GF-D8 (cell line): ENCODE results near the gene SH3RF3.
"Not testable (repeated sequence)": the region's sequence is repeated elsewhere in the genome, so short reads cannot be mapped to it uniquely, and the experiment has no call there.

Source experiments
- DNase-seq: peaks from one replicate; lab custom pipeline; 2025; lab: John Stamatoyannopoulos, UW

The SH3RF3 gene

DNA sequence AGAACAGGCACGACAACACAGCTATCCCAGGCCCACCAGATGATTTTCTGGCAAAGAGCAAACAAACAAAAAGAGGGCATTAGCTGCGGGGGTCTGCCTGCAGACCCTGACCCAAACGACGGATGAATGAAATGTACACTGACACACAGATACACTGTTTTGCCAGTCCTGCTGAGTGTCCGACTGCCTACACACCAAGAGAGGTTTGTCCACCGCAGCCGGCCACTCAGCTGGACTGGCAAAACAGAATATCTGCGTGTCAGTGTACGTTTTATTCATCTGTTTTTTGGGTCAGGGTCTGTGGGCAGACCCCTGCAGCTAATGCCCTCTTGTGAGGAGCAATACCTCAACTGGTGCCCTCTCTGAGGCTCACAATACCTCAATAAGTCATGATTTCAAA is 10.7 kb upstream of the SH3RF3 start:
- no peak for DNase-seq

DNA sequence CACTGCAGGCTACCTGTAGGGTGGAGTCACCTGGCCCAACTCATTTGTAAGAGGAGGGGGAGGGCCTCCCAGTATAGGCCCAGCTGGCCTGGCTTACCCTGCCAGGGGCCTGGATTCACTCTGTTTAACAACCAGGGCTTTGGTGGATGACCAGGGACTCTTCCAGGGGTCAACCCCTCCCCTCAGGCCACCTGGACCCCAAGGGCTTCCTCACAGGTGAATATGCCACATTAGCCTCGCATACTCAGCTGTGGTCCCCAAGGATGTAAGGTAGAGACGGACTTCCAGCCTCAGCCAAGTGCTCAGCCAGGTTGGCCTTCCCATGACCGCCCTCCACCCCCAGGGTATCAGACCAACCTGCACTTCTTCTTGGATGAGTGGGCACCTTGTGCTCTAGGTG is 8.8 kb upstream of the SH3RF3 start:
- DNase-seq = no peak

DNA sequence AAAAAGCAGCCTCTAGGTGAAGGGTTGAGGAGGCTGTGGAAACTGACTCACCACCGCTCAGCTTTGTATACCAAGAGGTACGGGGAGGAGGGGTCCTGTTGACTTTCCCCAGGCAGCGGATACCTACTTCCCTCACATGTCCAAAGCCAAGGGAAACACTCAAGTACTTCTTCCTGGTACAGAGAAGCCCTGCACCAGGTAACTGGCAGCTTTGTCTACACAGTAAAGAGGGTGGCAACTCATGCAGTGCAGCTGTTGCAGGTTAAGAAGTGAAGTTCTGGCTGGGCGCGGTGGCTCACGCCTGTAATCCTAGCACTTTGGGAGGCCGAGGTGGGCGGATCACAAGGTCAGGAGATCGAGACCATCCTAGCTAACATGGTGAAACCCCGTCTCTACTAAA is 8.3 kb upstream of the SH3RF3 start:
- DNase-seq = not testable (repeated sequence)

DNA sequence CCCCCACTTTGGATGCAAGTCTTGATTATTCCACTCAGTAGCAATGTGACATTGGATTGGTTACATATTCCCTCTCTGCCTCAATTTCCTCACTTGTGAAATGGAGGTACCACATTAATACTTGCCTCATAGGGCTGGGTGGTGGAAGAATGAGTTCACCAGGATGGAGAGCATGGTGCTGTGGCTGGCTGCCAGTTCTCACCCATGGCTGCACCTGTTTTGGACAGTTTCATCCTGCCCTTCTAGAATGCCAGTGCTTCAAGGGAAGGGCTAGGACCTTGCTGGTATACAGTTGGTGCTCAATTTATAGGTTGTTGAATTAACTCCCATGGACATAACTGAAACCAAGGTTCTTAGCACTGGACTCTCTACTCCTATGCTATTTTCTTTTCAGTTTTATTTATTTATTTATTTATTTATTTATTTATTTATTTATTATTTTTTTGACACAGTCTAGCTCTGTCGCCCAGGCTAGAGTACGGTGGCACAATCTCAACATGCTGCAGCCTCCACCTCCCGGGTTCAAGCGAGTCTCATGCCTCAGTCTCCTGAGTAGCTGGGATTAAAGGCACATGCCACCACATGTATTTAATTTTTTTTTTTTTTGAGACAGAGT is 5.3 kb upstream of the SH3RF3 start:
- DNase-seq = no peak

DNA sequence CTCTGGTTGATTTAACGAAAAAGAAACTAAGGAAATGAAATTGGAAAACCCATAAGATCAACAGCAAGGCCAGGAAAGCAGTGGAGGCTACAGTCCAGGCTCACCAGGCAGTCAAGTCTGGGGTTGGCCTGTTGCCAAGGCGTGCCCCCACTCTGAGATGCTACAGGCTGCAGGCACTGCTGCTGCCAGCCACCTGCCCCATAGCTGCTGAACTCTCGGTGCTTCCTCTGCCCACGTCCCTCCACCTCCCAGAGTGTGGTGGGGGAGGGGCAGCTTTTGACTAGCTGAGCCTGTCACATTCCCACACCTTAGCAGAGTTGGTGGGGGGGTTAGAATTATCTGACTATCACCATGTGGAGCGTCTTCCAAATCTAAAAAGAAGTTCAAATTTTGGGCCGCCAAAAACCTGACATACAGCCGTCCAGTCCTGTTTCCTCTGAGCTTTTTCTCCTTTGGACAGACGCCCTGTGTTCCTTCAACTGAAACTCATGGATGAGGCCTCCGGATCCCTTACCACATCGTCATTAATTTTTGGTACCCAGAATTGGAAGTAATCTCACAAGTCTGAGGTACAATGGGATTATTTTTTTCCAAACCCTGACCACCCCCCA is 3.9 kb upstream of the SH3RF3 start:
- no peak for DNase-seq

DNA sequence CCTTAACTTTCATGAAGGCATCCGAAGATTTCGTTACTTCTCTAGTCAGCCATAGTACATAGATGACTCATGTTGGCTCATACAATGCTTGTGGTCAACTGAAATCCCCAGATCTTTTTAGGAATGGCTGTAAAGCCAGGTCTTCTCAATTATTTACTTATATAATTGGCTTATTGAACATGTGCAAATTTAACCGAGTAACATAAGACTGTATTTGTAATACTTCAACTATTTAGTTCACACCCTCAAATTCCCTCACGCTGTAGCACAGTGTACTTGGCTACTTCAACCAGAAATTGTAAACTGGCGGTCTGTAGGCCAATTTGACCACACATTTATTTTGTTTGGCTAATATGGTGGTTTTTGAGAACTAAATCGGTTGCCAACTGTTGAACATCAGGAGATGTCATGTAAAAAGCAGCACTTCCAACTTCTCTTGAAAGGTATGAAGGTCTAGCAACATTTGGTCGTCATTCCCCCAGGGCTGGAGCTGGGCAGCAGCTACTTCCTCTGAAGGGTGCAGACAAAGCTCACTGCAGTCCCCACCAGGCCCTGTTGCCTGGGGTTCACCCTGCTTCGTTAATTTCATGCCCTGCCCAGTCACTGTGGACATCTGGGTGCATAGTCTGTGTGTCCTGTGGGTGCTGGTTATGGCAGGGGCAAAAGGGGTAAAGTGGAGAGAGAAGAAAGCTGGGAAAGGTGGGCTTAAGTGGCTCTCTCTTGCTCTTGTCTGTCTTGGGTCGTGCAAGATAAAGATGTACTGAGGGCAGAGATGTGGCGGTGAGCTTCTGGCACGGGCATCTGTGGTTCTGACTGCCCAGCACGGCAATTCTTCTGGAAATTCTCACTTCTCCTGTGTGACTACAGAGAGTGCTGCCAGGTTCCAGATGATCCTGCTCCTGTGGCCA is 3.2 kb upstream of the SH3RF3 start:
- DNase-seq = no peak

DNA sequence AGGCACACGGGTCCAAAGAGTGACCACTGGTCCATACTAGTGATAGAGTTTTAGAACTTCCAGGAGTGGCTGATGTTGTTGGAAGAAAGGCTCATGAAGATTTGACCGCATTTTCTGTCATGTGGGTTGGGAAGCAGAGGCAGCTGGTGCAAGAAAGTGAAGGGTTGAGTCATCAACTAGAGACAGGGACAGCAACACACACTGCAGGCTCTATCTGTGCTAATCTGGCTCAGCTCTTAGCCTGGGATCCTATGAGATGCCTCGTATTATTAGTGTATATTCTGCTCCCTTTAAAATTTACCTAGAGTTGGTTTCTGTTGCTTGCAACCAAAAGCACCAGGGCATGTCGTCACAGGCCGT is 2.5 kb upstream of the SH3RF3 start:
- no peak for DNase-seq

DNA sequence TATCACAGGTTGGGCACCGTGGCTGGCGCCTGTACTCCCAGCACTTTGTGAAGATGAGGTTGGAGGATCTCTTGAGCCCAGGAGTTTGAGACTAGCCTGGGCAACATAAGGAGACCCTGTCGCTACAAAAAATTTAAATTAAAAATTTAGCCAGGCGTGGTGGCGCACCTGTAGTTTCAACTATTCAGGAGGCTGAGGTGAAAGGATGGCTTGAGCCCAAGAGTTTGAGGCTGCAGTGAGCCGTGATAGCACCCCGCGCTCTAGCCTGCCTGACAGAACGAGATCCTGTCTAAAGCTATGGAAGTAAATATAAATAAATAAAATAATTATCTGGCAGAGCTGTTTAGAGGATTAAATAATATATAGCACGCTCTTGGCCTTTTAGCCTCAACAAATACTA is 1.4 kb upstream of the SH3RF3 start:
- DNase-seq = no peak

DNA sequence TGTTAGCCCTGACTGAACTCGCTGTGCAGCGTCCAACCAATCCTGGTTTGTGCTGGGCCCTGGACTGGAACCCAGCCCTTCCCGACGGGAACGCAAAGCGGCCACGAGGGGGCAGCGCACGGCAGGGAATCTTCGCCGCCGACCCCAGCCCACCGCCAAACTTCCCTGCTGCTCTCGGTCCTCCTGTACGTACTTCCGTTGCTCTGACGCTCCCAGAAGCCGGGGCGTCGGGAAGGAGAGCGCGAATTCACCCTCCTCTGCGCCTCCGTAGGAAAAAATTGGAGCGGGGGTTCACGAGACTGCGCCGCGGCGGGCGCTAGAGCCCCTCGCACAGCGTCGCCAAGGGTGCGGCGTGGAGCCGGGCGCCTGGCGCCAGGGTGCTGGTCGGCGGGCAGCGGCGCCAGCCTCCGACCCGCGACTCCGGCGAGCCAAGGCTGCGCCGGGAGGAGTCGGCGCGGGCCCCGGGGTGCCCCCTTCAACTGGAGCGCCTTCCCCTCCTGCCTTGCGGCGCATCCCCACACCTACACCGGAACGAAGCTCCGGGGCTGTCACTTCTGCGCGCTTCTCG is 873 bp upstream of the SH3RF3 start:
- no peak for DNase-seq

DNA sequence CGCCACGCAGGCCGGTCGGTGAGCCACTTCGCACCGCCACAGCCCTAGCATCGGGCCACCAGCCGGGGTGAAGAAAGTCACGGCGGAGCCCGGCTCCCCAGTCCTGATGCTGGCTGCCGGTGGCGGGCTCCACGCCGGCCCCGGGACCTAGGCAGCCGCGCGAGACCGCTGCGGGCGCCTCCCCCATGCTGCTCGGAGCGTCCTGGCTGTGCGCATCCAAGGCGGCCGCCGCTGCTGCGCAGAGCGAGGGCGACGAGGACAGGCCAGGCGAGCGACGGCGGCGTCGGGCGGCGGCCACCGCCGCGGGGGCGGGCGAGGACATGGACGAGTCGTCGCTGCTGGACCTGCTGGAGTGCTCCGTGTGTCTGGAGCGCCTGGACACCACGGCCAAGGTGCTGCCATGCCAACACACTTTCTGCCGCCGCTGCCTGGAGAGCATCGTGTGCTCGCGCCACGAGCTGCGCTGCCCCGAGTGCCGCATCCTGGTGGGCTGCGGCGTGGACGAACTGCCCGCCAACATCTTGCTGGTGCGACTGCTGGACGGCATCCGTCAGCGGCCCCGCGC is 433 bp downstream of the SH3RF3 start:
- DNase-seq = no peak

DNA sequence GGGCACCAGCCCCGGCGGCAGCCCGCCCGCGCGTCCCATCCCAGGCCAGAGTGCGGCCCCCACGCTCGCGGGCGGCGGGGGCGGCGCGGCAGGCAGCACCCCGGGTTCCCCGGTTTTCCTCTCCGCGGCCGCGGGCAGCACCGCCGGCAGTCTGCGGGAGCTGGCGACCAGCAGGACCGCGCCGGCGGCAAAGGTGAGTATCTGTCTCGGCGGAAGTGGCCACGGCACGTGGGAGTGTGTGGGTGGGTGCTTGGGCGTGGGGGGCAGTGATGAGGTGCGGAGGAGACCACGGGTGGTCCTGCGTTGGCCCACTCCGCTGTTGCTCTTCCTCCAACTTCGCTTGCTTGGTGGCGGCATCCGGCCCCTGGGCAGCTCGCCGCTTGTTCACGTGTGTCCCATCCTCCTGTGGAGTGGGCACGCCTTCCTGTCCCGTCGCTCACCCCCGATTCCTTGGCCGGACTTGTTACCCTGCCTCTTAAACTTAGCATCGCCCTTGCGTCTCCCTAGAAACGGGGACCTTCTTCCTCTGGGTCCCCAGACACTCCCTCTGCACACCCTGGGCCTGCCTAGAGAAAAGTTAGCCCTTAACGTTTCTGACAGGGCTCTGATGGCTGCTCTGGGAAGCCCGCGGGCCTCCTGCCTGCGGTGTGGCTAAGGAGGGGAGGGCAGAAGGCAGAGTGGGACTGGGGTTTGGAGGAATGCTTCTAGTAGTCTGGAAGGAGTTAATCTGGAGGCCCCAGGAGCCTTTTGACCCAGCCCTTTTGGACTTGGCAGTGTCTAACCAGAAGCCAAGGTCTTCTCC is 1.1 kb downstream of the SH3RF3 start:
- no peak for DNase-seq

DNA sequence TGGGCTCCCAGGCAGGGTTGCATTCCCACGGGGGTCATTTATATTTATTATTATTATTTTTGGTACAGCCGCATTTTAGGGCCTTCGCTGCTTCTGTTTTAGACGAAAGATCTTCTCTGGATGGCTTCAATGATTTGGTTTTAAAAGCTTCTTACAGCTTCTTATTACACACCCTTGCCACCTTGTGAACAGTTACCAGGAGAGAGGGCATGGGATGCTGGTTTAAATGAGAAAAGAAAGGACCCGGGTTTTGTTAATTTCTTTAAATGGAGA is 1.7 kb downstream of the SH3RF3 start:
- no peak for DNase-seq

DNA sequence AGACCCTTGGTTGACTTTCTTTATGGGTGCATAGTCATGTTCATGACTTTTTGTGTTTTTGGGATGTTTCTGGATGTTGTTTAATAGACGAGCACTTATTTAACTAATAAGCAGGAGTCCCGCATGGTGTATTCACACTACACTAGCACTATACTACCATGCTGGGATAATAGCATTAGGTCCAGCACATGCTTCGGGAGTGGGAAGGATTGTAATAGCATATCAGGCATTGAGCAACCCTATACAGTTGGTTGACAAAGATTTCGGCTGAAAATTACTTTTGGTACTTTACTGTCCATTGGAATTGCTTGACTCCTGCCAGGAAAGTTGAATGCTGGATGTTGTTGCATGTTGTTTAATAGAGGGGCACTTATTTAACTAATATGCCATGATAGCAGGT is 2.8 kb downstream of the SH3RF3 start:
- DNase-seq = no peak

DNA sequence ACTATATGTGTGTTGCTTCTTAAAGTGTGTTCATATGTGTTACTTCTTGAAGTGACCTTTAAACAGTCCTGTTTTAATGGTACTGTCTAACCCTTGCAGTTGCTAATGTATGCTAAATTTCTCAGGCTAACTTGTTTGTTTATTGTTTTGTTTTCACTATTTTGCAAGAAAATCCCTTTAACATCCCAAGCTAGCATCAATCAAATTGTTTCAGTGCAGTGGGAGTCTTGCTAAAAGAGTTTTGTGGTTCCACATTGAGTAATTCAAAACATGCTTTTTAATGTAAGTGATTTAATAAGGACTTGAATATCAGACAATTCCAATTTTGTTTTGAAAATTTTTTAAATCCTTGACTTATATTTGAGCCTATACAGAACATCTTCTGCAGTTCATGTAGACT is 3.6 kb downstream of the SH3RF3 start:
- DNase-seq = no peak

DNA sequence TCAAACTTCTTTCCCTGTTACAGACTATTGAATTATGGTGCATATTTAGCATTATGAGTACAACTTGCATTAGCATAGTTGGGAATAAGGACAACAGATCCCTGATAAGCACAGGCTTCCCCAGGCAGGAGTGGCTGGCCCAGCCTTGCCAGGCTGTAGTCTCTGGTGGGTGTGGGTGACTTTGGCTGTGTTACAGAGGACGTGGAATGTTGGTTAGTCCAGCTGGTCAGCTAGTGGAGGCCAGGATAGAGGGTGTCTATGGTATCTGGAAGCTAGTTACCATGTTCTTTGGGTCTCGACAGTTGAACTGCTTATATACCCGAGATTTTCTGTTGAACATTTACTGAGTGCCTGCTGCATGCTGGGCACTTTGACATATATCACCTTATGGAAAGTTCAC is 4.7 kb downstream of the SH3RF3 start:
- DNase-seq = no peak

DNA sequence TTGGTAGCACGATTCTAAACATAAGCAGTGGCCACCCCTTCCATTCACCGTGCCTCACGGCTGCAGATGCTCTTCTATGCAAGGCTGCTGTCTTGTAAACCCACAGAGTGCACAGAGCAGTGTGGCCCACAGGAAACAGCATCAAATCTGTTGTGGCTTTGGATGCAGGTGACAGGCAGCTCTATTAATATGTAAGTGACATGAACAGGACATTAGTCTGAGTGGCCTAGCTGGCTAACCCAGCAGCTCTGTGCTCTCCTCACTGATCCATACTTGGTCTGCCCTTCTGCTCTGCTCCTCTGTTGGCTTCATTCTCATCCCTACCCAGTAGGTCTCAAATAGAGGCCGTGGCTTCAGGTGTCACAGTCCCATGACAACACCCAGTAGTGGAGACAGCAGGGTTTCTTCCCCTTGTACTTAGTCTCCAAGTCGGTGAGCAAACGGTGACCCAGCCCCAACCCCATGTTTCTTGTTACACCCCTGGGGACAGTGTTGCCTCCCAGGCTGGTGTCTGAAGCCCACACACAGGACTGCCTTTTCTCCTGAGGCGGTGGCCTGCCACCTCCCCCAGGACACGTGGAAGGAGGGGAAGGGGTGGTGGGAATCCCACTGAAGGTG is 5.8 kb downstream of the SH3RF3 start:
- DNase-seq = no peak

DNA sequence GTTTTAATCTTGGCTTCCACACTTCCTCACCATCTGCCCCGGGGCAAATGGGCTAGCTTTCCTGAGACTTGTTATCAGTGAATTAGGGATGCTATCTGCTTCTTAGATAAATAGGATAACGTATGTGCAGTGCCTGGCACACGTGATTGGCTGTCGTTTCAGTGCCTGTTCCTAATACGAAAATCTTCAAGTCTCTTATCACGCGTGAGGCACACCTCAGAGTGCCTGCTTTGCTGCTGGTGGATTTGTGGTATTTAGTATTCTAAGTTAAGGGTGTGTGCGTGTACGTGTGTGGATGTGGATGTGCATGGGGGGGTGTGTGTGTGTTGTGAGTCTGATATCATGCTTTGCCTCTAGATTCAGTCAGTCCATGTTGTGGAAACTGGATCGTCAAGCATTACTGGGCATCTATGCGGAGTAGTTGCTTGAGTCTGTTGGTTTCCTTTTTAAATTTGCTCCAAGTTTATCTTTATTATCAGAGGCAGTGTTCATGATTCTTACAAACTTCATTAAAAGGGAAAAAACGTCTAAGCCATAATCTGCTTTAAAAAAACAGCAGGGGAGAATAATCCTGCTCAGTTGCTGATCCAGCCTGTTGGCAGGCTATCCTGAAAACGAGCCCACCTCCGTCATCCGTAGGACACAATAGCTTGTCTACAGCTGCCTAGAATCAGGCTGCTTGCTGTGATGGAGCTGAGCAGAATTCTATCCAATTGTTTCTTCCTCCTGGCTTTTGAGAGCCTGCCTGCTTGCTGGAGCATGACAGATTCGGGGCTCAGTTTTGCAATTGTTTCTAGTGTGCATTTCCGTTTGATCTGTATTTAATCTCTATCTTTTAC is 6.6 kb downstream of the SH3RF3 start:
- DNase-seq = no peak

DNA sequence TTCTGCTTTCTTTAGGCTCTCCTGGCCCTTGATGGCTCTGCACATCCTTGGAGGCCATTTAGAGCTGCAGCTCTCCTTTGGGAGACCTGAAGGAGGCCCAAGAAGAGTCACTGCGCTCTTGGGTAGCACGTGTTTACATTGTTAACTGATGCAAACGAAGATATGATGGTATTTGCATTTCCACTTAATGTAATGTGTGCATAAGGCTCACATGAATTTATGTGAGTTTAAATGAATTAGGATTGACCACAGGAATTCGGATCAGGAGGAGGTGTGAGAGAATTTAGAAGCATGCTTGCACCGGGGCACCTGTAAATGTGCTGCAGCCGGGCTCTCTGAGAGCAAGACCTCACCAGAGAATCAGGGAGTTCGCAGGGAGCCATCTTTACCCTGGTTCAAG is 7.5 kb downstream of the SH3RF3 start:
- DNase-seq = no peak

DNA sequence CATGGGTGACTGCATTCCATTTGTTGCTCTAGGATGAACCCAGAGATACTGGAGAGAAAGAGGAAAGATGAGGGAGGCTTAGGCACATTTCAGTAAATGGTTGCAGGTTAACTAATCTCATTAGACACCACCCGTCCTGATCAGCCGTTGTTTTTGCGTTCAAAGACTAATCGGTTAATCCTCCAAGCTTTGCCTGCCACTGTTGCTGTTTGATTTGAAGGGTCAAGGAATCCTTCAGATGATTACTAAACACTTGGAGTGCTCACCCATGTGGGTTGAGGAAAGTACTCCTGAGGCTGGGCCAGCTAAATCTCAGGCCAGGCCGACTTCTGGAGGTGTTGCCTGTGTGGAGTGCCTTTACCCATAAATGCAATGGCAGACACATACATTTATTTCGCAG is 8.6 kb downstream of the SH3RF3 start:
- DNase-seq = no peak

DNA sequence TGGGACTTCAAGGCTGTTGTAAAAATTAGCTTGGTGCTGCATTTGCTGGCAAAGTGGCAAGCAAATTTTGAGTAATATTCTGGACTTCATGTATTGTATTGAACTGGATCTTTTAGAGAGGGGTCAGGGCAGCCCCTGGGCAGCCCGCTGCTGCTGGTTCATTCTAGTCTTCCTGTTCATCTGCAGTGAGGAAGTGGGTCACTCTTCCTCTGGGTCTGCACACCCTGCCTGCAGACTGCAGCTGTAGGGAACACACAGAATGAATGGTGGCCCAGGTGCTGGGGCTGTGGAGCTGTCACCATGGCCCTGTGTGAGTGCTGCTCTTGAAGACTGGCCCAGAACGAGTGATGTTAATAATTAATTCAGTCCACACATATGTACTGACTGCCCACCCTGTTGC is 9.4 kb downstream of the SH3RF3 start:
- DNase-seq = no peak

DNA sequence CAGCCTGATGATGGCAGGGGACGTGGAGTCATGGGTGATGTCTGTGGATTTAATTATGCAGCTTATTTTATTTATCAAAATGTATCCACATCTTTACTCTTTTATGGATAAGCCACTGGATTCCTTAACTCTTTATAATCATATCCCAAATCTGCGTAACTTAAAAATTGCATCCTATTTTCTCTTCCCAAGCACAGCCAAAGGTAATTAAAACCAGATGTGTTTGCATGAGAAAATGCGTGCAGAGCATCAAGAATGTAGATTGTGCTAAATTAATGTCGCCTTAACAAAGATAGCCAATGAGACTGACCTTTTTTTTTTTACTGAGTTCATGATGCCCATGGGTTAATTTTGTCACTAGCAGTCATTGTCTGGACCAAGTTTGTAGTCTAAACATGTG is 10.0 kb downstream of the SH3RF3 start:
- no peak for DNase-seq
